ENCODE measurements around the gene PPP1R2C. TPM values are rescaled to one million over a fixed set of nuclear protein-coding genes. Genes with fewer than 3 reads are reported as not detected.

The PPP1R2C gene
- total and polyA plus RNA-seq, 8 donors, result not detected

- H3K27ac ChIP-seq, result no peak overlapping the region
- H3K4me3 ChIP-seq, result no peak overlapping the region
- intact Hi-C loops (cut with DNase I; ENCODE audit: low total_unique reads), result no loop called here
- TF ChIP-seq POLR2A (IDR thresholded peaks at IDR 0.05), result no peak
- TF ChIP-seq EP300 (IDR thresholded peaks at IDR 0.05), result no peak
- no peak for TF ChIP-seq POLR2AphosphoS5 (IDR thresholded peaks at IDR 0.05)
- TF ChIP-seq CTCF (IDR thresholded peaks at IDR 0.05), result no peak
- peaks cover 0 to 9% (median 0%) of the 10 kb centered on the region in 4 donors for H3K9me3 ChIP-seq
- no peak for DNase-seq
- no peaks in the 10 kb centered on the region for H3K4me1 ChIP-seq
- no peaks in the 10 kb centered on the region for H3K27me3 ChIP-seq
- H3K36me3 ChIP-seq, result no peaks in the 10 kb centered on the region
- WGBS, 5 donors, result 75 to 85% (median 80%) methylated on average over 2 of the region's 2 CpGs
Measured at GRCh38 chrX:42803320-42803719, 25.4 kb upstream of the PPP1R2C start.

- intact Hi-C loops (cut with DNase I; ENCODE audit: low total_unique reads), result no loop called here
- Histone ChIP-seq H3K36me3 (no peaks in the 10 kb centered on the region), H3K4me1 (no peaks in the 10 kb centered on the region), H3K27me3 (no peaks in the 10 kb centered on the region), H3K4me3 (no peak overlapping the region), H3K9me3 (peaks cover 0 to 14% (median 6%) of the 10 kb centered on the region in 4 donors), H3K27ac (no peak overlapping the region)
- no peak for TF ChIP-seq POLR2A (IDR thresholded peaks at IDR 0.05)
- TF ChIP-seq EP300 (IDR thresholded peaks at IDR 0.05), result no peak
- TF ChIP-seq CTCF (IDR thresholded peaks at IDR 0.05), result no peak
- TF ChIP-seq POLR2AphosphoS5 (IDR thresholded peaks at IDR 0.05), result no peak
- DNase-seq, result no peak
- WGBS, 5 donors, result 74 to 83% (median 79%) methylated on average over 9 of the region's 9 CpGs
Measured at GRCh38 chrX:42797651-42798269, 19.8 kb upstream of the PPP1R2C start.

- no peak overlapping the region for H3K27ac ChIP-seq
- H3K36me3 ChIP-seq, result no peaks in the 10 kb centered on the region
- H3K27me3 ChIP-seq, result no peaks in the 10 kb centered on the region
- TF ChIP-seq POLR2A (IDR thresholded peaks at IDR 0.05) (no peak), EP300 (IDR thresholded peaks at IDR 0.05) (no peak), CTCF (IDR thresholded peaks at IDR 0.05) (no peak), POLR2AphosphoS5 (IDR thresholded peaks at IDR 0.05) (no peak)
- DNase-seq, result no peak
- H3K4me1 ChIP-seq, result no peaks in the 10 kb centered on the region
- intact Hi-C loops (cut with DNase I; ENCODE audit: low total_unique reads), result no loop called here
- H3K9me3 ChIP-seq, result peaks cover 0 to 4% (median 1%) of the 10 kb centered on the region in 4 donors
- no peak overlapping the region for H3K4me3 ChIP-seq
Measured at GRCh38 chrX:42783451-42783850, 5.5 kb upstream of the PPP1R2C start.

- Histone ChIP-seq H3K9me3 (peaks cover 0 to 12% (median 5%) of the 10 kb centered on the region in 4 donors), H3K27ac (no peak overlapping the region), H3K4me1 (no peaks in the 10 kb centered on the region), H3K36me3 (no peaks in the 10 kb centered on the region), H3K27me3 (no peaks in the 10 kb centered on the region), H3K4me3 (no peak overlapping the region)
- WGBS, 5 donors, result 33 to 56% (median 37%) methylated on average over 3 of the region's 3 CpGs
- DNase-seq, result peak in 1 of 2 donors; percentile 6
- peak in 1 of 3 donors; percentile 17 for TF ChIP-seq POLR2AphosphoS5 (IDR thresholded peaks at IDR 0.05)
- no peak for TF ChIP-seq EP300 (IDR thresholded peaks at IDR 0.05)
- no peak for TF ChIP-seq POLR2A (IDR thresholded peaks at IDR 0.05)
- no peak for TF ChIP-seq CTCF (IDR thresholded peaks at IDR 0.05)
- intact Hi-C loops (cut with DNase I; ENCODE audit: low total_unique reads), result no loop called here
Measured at GRCh38 chrX:42776195-42776594, 1.8 kb downstream of the PPP1R2C start.

Data from stomach (tissue), 9 donors.